HFF-Myc (cell line): ENCODE results near the gene CCDC146.

Experiments
- DNase-seq: peaks from one replicate; pipeline ENCODE4 v3.0.0-alpha.2; 2011; ENCODE audit warnings: low read depth; ENCODE audit errors: extremely low read depth
- H3K4me3 ChIP-seq: replicated peaks from 2 replicates; pipeline ENCODE4 v1.5.1; 2011; ENCODE audit warnings: low read depth, mild to moderate bottlenecking, control low read depth, low read length
- CTCF ChIP-seq: IDR thresholded peaks from 2 replicates; pipeline ENCODE4 v1.5.1; 2012; ENCODE audit warnings: mild to moderate bottlenecking, low read depth, low read length, control low read depth; ENCODE audit errors: missing control alignments

The CCDC146 gene

GRCh38 chr7:77310982-77311381, 188.6 kb downstream of the CCDC146 start:
- no peak overlapping the region for H3K4me3 ChIP-seq
- no peak for TF ChIP-seq CTCF
- no peak for DNase-seq

DNA sequence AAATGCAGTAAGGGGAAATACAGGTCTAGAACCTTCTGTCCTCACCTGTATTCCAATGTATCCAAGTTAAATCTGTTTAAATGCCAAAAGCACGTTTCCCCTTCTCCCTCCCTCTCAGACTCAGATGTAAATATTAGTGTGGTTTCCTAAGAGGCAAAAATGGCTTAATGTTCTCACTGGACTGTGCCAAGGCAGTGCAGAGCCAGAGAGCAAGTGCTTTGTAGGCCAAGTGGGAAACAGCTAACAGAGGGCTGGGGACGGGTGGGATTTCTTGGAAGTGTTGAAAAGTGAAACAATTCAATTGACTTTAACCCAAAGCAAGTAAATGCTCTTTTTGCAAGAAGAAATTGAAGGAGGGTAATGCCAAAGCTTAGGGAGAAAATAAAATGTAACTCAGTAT, 190.7 kb downstream of the CCDC146 start:
- no peak for TF ChIP-seq CTCF
- H3K4me3 ChIP-seq: no peak overlapping the region
- DNase-seq: no peak

DNA sequence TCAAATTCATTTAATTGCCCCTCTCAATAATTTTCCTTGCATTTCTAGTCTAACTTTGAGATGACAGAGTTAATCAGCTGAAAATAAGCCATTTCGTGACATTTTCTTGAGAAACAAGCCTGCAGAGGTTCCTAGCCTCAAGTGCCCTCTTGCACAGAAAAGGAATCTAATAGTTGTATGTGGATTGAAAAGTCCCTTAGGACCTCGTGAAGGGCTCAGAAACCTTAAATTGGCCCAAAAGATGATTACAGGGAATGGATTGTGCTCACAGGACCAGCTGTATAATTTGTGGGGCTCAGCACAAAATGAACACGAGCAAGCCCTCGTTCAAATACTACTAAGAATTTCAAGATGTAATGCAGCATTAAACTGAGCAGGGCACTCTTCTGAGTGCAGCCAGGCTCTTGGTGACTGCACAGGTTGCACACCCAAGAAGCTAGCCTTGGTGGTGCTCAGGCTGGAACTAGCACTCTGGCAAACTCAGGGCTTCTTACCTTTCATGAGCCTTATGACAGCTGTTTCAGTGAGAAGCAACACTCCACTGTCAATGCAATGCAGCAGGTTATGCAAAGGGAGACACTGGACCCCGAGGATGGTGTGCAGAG, 191.6 kb downstream of the CCDC146 start:
- TF ChIP-seq CTCF: no peak
- no peak overlapping the region for H3K4me3 ChIP-seq
- no peak for DNase-seq

GRCh38 chr7:77315182-77315591, 192.8 kb downstream of the CCDC146 start:
- TF ChIP-seq CTCF: no peak
- H3K4me3 ChIP-seq: no peak overlapping the region
- no peak for DNase-seq

DNA sequence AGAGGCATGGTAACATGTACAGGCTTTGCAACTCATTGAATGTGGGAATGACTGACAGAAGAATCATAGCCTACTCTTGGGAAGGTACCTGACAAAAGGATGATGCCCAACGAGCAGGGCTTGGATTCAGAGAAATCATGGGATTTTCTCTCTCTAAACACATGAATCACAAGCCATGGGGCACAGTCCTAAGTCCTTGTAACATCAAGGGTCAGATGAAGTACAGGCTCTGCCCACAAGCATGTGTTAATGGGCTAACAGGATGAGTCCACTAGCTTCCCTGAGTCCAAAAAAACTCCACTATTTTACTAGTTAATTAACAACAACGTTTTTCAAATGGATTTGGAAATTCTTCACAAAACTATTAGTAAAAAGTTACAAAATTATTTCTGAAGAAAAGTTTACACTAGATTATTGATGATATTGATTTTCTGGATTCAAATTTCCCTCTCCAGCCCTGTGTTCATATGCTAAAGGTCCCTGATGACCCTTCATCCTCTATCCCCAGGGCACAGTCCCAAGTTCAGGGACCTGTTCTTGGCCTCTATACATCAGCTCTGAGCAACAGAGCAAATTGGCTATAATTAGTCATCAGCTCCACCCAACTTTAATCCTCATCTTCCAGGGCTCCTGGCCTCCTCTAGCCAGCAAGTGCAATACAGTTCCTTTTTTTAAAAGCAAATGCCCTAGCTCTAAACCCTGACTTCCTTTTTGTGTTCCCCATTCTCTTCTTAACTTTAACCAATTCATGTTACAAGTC, 194.0 kb downstream of the CCDC146 start:
- no peak overlapping the region for H3K4me3 ChIP-seq
- no peak for TF ChIP-seq CTCF
- no peak for DNase-seq

DNA sequence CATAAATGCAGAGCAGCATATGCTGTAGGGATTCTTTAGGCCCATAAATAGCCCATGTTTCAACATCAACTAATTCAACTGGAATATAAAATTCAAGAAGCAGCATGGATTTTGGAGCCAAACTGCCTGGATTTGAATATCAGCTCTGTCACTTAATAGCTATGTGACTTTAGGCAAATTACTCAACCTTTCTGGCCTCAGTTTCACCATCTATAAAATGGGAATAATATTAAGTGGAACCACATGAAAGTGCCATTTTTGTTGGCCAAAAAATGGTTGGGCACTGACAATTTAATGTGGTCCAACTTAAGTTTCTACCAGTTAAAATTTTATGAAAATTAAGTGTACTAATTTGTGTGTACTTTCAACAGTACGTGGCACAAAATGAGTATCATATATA, 195.6 kb downstream of the CCDC146 start:
- no peak for DNase-seq
- TF ChIP-seq CTCF: no peak

More for the DNA sequence above, 195.6 kb downstream of the CCDC146 start:
- no peak overlapping the region for H3K4me3 ChIP-seq
